Natural killer cell (primary cell): ENCODE data around the gene MMP17. TPM values are rescaled to one million over a fixed set of nuclear protein-coding genes. Genes with fewer than 3 reads are reported as not detected.

Experiments used
- ATAC-seq, 3 donors: fragments of 150-1000 bp in 2 of 3; fragments of 200-7000 bp in 1 of 3; cut with Tn5 transposase; 1 replicate in 1 of 3; 2 replicates in 2 of 3; pipeline ENCODE4 v1.10.0; 2021; ENCODE audit warnings: mild to moderate bottlenecking in 2 of 3, moderate library complexity in 2 of 3
- DNase-seq, 2 donors: peaks; one replicate each; pipeline versions ENCODE4 v3.0.0 to v3.0.0-alpha.2; 2013 to 2021; ENCODE audit warnings: mixed read lengths in 1 of 2
- H3K27ac ChIP-seq: one replicate; pipeline ENCODE4 v1.5.1; 2013; ENCODE audit warnings: mild to moderate bottlenecking, low read length
- H3K27me3 ChIP-seq: one replicate; pipeline ENCODE4 v1.6.1; 2013; ENCODE audit warnings: low read length; ENCODE audit not compliant: control insufficient read depth, insufficient read depth
- H3K36me3 ChIP-seq: one replicate; pipeline ENCODE4 v1.6.1; 2013; ENCODE audit warnings: low read length; ENCODE audit not compliant: control insufficient read depth, insufficient read depth
- H3K4me1 ChIP-seq: one replicate; pipeline ENCODE4 v1.6.1; 2013; ENCODE audit warnings: low read length; ENCODE audit not compliant: control insufficient read depth, insufficient read depth
- H3K4me3 ChIP-seq: one replicate; pipeline ENCODE4 v1.5.1; 2013; ENCODE audit warnings: low read length
- H3K9me3 ChIP-seq: one replicate; pipeline ENCODE4 v1.6.1; 2013; ENCODE audit warnings: low read length; ENCODE audit not compliant: control insufficient read depth, insufficient read depth
- H3K27ac Mint-ChIP-seq, 2 donors: one replicate each; pipeline ENCODE4 v1.8.0; 2022; ENCODE audit warnings: mild to moderate bottlenecking in 2 of 2, mixed read lengths in 2 of 2, moderate library complexity in 1 of 2
- H3K27me3 Mint-ChIP-seq, 2 donors: one replicate each; pipeline ENCODE4 v1.8.0; 2022; ENCODE audit warnings: low read depth in 2 of 2, mixed read lengths in 2 of 2
- H3K36me3 Mint-ChIP-seq: one replicate; pipeline ENCODE4 v1.8.0; 2022; ENCODE audit warnings: mixed read lengths
- H3K4me1 Mint-ChIP-seq, 2 donors: one replicate each; pipeline ENCODE4 v1.8.0; 2022; ENCODE audit warnings: mixed read lengths in 2 of 2
- H3K4me3 Mint-ChIP-seq: one replicate; pipeline ENCODE4 v1.8.0; 2022; ENCODE audit warnings: mild to moderate bottlenecking, moderate library complexity, mixed read lengths
- H3K9me3 Mint-ChIP-seq, 2 donors: one replicate each; pipeline ENCODE4 v1.8.0; 2022; ENCODE audit warnings: mixed read lengths in 2 of 2
- CTCF ChIP-seq: fragments of 200-600 bp; IDR thresholded peaks from one replicate; pipeline ENCODE4 v1.8.0; 2022; ENCODE audit warnings: antibody characterized with exemption
- WGBS: methylation state at CpG from one replicate; pipeline ENCODE4 v1.1.7; 2013; ENCODE audit warnings: missing lambda C conversion rate; ENCODE audit not compliant: insufficient coverage; 5-methylcytosine and 5-hydroxymethylcytosine counted together
- intact Hi-C: fragments of 100-400 bp; cut with micrococcal nuclease; formaldehyde crosslinking; loops from one replicate; pipeline ENCODE4 v1.14.2; 2022
- total RNA-seq, 4 donors: library from RNA; stranded (reverse); fragments of 120-200 nt in 1 of 4; gene quantifications; one replicate each; pipeline versions ENCODE4 v1.2.3 to v1.2.4, GENCODE V29; 2013 to 2022

Gene MMP17
- total RNA-seq, 3 donors from 2014 or later (not counting 1 experiment from before 2014, with no cell fraction given) = 1.6 to 2.0 (median 1.7) TPM

DNA sequence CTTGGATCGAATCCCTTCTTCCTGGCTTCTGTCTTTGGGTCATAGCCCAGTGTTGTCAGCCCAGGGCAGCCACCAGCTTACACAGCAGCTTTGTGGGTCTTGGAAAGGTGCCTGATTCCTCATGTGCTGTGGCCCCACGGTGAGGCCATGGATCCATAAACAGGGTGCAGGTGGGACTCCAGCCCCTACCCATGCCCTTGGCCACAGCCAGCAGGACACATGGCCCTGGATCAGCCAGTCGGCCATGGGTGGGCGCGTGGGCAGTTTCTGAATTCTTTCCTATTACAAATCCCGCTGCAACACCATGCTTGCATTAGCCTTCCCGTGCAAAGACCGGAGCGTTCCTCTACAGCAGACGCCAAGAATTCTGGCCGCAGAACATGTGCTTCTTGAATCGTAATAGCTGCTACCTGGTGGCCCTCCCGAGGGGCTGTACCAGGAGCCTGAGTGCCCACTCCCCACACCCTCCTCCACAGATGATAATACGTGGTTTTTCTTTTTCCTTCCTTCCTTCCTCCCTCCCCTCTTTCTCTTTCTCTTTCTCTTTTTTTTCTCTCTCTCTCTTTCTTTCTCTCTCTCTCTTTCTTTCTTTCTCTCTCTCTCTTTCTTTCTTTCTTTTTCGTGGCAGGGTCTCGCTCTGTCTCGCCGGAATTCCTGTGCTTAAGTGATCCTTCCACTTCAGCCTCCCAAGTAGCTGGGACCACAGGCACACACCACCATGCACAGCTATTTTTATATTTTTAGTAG, 2.9 kb upstream of the MMP17 start:
- Mint-ChIP-seq H3K27me3 (peaks cover 16 to 18% of the 10 kb centered on the region in 2 donors), H3K4me1 (peaks cover 4 to 7% of the 10 kb centered on the region in 2 donors), H3K9me3 (no peaks in the 10 kb centered on the region), H3K27ac (no peak overlapping the region), H3K36me3 (no peaks in the 10 kb centered on the region), H3K4me3 (no peak overlapping the region)
- WGBS = 78% methylated on average over 18 of the region's 18 CpGs
- H3K27ac ChIP-seq = no peak overlapping the region
- ATAC-seq (no peak), DNase-seq (no peak)
- no peaks in the 10 kb centered on the region for H3K36me3 ChIP-seq
- intact Hi-C loops = no loop called here
- H3K27me3 ChIP-seq = peaks cover 14% of the 10 kb centered on the region
- no peak for TF ChIP-seq CTCF
- no peak overlapping the region for H3K4me3 ChIP-seq
- peaks cover 18% of the 10 kb centered on the region for H3K4me1 ChIP-seq
- no peaks in the 10 kb centered on the region for H3K9me3 ChIP-seq

DNA sequence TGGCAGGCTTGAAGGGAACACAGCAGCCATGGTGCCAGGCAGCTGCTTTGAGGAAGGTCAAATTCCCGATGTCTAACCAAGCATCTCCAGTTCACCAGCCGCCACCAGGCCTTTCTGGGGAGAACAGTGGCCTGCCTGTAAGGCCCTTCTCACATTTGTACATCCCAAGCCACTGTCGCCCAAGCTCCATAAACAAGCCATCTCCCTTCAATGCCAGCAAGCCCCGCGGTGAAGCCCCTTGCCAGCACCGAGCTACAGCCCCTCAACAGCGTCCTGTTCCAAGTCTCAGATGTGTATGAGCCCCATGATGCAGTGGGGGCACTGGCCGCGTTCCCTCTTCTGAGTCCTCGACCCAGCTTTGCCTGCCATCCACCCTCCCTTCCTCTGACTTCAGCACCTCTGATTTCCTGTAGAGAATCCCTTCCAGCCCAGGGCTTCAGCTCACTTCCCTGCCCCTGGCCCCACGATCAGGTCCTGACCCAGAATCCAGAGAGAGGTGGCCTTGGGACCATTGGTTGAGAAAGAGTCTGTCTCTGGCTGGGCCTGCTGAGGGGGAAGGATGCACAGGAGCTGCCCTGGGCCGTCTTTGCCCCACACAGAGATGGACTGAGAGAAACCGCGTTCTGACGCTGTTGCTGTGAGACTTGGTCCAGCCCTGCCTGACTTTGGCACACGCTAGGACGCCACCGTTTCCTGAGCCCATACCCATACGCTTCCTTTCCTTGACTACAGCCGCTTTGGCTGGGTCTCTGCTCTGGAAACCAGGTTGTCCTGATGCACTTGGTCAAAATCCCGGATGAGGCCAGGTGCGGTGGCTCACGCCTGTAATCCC, 1.9 kb upstream of the MMP17 start:
- ATAC-seq = no peak
- H3K36me3 ChIP-seq = no peaks in the 10 kb centered on the region
- H3K9me3 Mint-ChIP-seq = no peaks in the 10 kb centered on the region
- no peak overlapping the region for H3K27ac ChIP-seq
- peaks cover 14% of the 10 kb centered on the region for H3K27me3 ChIP-seq
- H3K27ac Mint-ChIP-seq = no peak overlapping the region
- peak overlapping the region; percentile 55 for H3K4me3 Mint-ChIP-seq
- peaks cover 18 to 22% of the 10 kb centered on the region in 2 donors for H3K27me3 Mint-ChIP-seq
- H3K4me1 Mint-ChIP-seq = peaks cover 4 to 11% of the 10 kb centered on the region in 2 donors
- no peak for DNase-seq
- intact Hi-C loops = no loop called here
- 82% methylated on average over 23 of the region's 23 CpGs for WGBS
- no peak for TF ChIP-seq CTCF
- no peak overlapping the region for H3K4me3 ChIP-seq
- H3K36me3 Mint-ChIP-seq = no peaks in the 10 kb centered on the region
- no peaks in the 10 kb centered on the region for H3K9me3 ChIP-seq
- peaks cover 27% of the 10 kb centered on the region for H3K4me1 ChIP-seq

DNA sequence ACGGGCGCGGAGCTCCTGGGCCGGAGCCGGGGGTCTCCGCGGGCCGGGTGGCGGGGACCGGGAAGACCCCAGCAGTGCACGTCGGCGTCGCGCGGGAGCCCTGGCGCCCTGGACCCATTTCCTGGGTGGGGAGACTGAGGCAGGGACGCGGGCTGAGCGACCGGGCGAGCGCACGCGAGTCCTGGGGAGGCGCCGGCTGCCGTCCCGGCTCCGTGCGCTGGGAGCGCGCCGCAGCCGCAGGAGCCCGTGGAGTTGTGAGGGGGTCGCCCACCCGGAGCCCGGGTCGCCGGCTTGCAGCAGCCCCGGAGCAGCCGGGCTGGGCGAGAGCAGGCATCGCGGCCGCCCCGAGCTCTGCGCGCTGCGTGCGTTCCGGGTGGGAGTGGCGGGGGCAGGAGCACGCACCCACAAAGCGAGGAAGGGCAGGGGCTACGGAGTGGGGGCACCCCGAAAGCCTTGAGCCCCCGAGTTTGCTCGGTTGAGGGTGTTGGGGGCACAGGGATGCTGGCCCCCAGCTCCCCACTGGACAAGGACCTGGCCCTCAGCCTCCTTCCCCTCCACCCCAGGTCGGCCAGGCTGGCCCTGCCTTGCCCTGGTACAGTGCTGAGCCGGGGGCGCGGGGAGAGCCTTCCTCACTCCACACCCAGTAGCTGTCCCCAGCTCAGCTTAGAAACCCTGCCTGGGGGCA, 620 bp downstream of the MMP17 start:
- Mint-ChIP-seq H3K27ac (no peak overlapping the region), H3K4me3 (peak overlapping the region; percentile 83), H3K27me3 (peaks cover 27 to 35% of the 10 kb centered on the region in 2 donors), H3K36me3 (no peaks in the 10 kb centered on the region), H3K4me1 (peaks cover 4 to 11% of the 10 kb centered on the region in 2 donors), H3K9me3 (no peaks in the 10 kb centered on the region)
- WGBS = 1% methylated on average over 64 of the region's 64 CpGs
- Histone ChIP-seq H3K9me3 (no peaks in the 10 kb centered on the region), H3K36me3 (no peaks in the 10 kb centered on the region), H3K4me3 (peak overlapping the region; percentile 37), H3K4me1 (peaks cover 29% of the 10 kb centered on the region), H3K27ac (no peak overlapping the region), H3K27me3 (peaks cover 16% of the 10 kb centered on the region)
- DNase-seq = peak in 1 of 2 donors; percentile 22
- peak in 1 of 3 donors; percentile 18 for ATAC-seq
- TF ChIP-seq CTCF = no peak
- intact Hi-C loops = no loop called here
